Testis (tissue), 2 donors: ENCODE data around the gene DYRK1A.

Source experiments
- CTCF ChIP-seq, 3 experiments: fragments of 450-650 bp in 2 of 3; fragments of 200-600 bp in 1 of 3; sonication (generic) in 1 of 3; IDR thresholded peaks; one replicate each; pipeline ENCODE4 v1.5.1; 2016 to 2019; ENCODE audit warnings: antibody characterized with exemption in 3 of 3, mild to moderate bottlenecking in 2 of 3, moderate library complexity in 1 of 3
- POLR2A ChIP-seq: fragments of 450-650 bp; IDR thresholded peaks from one replicate; pipeline ENCODE4 v1.6.1; 2017; ENCODE audit warnings: antibody characterized with exemption, mild to moderate bottlenecking, moderate library complexity

- no peak for TF ChIP-seq CTCF (IDR thresholded peaks at IDR 0.05)
- TF ChIP-seq POLR2A, result no peak
Measured at GRCh38 chr21:37489553-37489952, 123.0 kb downstream of the DYRK1A start.
